Embryonic facial prominence (tissue), 1 donor: Measurements from ENCODE around the gene OPCML.
A peak's percentile ranks its signal among the peaks of the same experiment; 100 is the strongest.
"Not testable (repeated sequence)": the region's sequence is repeated elsewhere in the genome, so short reads cannot be mapped to it uniquely, and the experiment has no call there.

ENCODE experiments used
- DNase-seq: peaks from one replicate; pipeline ENCODE4 v3.0.0-alpha.2; 2016; ENCODE audit errors: extremely low spot score

OPCML gene

GRCh38 chr11:132439711-132440255 lies 1092.5 kb downstream of the OPCML start:
- no peak for DNase-seq

DNA sequence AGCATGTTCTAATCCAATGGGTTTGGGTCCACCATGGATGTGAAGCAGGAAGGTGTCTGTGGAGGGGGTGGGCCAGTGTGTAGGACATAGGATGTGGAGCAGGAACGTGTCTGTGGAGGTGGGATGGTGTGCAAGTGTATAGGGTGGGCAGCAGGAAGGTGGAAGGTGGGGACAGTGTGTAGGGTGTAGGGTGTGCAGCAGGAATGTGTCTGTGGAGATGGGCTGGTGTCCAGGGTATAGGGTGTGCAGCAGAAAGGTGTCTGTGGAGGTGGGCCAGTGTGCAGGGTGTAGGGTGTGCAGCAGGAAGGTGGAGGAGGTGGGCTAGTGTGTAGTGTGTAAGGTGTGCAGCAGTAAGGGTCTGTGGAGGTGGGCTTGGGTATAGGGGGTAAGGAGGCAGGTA lies 1093.9 kb downstream of the OPCML start:
- DNase-seq = no peak

GRCh38 chr11:132430429-132431062 lies 1101.8 kb downstream of the OPCML start:
- no peak for DNase-seq

GRCh38 chr11:132429685-132430084 lies 1102.6 kb downstream of the OPCML start:
- DNase-seq = no peak

DNA sequence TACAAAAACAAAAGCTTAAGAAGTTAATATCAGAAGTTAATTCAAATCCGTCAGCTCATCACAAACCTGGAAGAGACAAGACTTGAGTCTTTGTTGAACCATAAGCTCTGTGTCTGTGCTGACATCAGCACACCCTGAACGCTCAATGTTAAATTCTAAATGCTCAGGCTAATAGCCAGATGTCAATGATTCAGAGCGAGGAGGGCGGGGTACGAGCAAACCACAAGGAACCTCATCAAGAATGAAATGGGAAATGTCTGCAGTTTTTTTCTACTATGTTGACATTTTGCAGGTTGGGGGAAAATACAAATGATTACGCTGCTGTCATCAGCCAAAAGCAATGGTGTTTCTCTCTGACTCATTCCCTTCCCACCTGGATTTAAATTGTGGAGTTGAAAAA lies 1104.7 kb downstream of the OPCML start:
- peak; percentile 20 for DNase-seq

DNA sequence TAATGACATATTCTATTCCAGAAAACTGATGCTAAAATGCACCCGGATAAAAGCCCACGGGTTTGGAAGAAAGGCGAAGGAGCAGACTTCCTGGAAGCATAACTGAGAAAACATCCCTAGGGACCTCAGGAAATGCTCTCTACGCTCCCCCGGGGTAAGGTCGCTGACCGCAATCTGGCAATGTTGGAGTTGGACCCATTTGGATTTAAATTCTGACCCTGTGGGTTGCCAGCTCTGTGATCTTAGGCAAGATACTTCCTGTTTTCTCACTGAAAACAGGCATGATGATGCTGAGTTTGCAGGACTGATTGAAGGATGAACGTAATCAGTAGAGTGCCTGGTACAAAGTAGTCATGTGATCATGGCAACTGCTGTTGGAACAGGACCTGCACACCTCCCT lies 1107.9 kb downstream of the OPCML start:
- no peak for DNase-seq

GRCh38 chr11:132423266-132423665 lies 1109.0 kb downstream of the OPCML start:
- no peak for DNase-seq

DNA sequence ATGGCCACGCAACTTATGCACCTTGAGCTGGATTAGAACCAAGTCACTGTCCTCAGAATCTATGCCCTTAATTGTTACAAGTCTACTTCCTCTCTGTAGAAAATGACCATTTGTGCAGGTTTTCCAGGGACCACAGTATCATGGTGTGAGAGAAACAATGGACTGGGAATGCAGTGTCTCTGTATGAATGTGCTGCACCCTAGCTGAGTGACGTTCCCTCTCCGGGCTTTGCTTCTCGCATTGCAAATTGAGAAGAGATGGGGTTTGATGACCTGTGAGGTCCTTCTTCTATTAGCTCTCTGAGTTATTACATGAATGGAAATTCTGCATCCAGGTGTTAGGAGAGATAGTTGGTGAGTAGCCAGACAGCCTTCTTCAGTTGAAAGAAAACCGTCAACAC lies 1109.6 kb downstream of the OPCML start:
- no peak for DNase-seq

- DNase-seq = no peak
Measured at GRCh38 chr11:132421555-132421954, 1110.7 kb downstream of the OPCML start.

- no peak for DNase-seq
Measured at GRCh38 chr11:132414451-132414850, 1117.8 kb downstream of the OPCML start.

DNA sequence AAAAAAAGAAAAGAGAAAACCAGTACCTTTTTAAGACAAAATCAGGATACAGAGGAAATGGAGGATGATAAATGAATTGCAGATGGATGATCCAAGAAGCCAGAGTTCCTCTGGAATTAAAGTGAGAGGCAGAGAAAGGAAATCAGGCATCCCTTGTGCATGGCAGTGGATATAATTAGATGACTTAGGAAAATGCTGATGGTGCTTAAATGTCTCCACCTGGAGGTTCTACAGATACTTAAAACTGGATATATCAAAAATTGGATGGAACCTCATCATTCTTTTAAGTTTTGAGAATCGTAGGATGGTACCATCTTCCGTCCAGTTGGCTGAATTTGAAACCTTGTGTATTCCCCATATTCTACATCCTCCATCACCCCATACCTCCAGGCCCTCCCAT lies 1121.9 kb downstream of the OPCML start:
- no peak for DNase-seq

GRCh38 chr11:132409573-132410355 lies 1122.5 kb downstream of the OPCML start:
- DNase-seq = no peak

GRCh38 chr11:132408877-132409276 lies 1123.4 kb downstream of the OPCML start:
- no peak for DNase-seq

DNA sequence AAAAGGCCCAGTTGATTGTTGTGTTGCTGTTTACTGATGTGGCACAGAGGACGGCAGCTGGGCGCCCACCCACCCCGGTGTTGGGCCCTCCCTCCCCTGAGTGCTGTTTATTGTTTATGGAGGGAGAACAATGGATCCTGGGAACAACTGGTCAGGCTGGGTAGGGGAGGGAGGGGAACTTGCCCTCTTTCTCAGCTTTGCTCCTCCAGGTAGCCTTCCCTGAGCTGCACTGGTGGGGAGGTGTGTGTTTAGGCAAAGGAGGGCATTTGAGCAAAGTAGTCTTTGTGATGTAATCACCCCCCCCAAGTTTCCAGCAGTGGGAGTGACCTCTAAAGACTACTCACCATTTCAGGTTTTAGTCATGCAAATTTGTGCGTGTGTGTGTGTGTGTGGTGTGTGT lies 1126.6 kb downstream of the OPCML start:
- no peak for DNase-seq

- no peak for DNase-seq
Measured at GRCh38 chr11:132402071-132402684, 1130.1 kb downstream of the OPCML start.

DNA sequence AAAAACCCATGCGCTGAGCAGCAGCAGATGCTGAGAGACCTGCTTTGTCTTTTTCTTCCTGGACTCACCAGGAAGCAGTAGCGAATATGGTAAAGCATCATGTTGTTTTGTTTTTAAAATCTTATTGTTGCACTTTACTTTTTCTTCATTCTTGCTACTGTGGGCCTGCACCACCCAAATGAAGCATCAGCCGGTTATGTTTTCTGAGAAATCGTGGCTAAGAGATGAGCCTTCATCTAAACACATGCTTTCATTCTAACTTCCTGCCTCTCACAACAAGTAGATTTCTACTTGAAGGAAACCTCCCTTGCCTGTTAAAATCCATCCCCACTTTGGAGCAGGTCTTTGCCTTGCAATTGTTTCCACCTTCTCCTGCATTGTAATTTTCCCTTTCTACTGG lies 1136.0 kb downstream of the OPCML start:
- DNase-seq = no peak

DNA sequence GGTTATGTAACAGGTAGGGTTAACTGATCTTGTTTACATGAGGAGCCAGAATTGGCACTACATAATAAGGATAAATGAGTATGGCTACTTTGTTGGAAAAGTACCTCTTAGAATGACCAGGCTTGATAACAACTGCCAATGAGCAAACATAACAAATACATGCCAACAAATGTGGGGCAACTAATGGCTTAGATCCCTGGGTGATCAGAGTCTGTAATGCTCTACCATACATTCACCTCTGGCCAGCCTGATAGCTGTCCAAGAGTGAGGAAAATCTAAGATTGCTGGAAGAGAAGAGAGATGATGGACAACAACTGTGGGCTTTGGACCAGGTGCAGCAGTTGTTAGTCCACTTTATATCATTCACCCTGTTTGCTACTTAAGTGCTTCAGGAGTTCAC lies 1136.9 kb downstream of the OPCML start:
- no peak for DNase-seq

DNA sequence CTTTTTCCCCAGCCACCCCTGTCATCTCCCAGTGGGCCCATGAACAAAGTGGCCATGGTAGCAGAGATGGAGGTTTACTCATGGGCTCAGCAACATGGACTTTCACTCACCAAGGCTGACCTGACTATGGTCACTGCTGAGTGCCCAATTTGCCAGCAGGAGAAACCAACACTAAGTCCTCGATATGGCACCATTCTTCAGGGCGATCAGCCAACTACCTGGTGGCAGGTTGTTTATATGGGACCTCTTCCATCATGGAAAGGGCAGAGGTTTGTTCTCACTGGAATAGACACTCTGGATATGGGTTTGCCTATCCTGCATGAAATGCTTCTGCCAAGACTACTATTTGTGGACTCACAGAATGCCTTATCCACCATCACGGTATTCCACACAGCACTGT lies 1152.8 kb downstream of the OPCML start:
- DNase-seq = no peak

GRCh38 chr11:132373405-132374143 lies 1158.7 kb downstream of the OPCML start:
- no peak for DNase-seq

DNA sequence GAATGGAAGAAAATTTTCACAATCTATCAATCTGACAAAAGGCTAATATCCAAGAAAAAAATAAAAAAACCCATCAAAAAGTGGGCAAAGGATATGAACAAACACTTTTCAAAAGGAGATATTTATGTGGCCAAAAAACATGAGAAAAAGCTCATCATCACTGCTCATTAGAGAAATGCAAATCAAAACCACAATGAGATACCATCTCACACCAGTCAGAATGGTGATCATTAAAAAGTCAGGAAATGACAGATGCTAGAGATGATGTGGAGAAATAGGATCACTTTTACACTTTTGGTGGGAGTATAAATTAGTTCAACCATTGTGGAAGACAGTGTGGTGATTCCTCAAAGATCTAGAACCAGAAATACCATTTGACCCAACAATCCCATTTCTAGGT lies 1162.2 kb downstream of the OPCML start:
- DNase-seq = not testable (repeated sequence)

- no peak for DNase-seq
Measured at GRCh38 chr11:132367293-132367692, 1165.0 kb downstream of the OPCML start.

DNA sequence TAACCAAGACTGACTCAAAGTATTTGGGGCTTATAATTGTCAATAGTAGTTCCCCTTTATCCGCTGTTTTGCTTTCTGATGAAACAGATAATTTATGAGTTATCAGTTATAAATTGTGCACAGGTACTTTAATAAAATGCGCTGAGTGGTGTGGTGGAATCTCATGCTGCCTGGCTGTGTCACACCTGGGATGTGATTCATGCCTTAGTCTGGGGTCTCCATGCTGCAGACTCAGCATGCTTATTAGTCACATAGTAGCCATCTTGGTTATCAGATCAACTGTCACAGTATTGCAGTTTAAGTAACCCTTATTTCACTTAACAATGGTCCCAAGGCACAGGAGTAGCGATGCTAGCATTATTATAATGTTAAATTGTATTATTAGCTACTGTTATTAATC lies 1166.7 kb downstream of the OPCML start:
- no peak for DNase-seq
